ENCODE data around the gene AKAP13.
A peak's percentile ranks its signal among the peaks of the same experiment; 100 is the strongest.

Gene AKAP13

GRCh38 chr15:85707519-85708338 lies 327.3 kb downstream of the AKAP13 start:
- H3K27ac Mint-ChIP-seq, result peak overlapping the region; percentile 96
- H3K4me1 Mint-ChIP-seq, result peaks cover 85% of the 10 kb centered on the region
- peak overlapping the region; percentile 76 for H3K4me3 Mint-ChIP-seq
- ATAC-seq (no peak), DNase-seq (ENCODE audit: low spot score in 2 of 2) (no peak)
- peaks cover 92% of the 10 kb centered on the region for H3K36me3 Mint-ChIP-seq
- no peaks in the 10 kb centered on the region for H3K9me3 Mint-ChIP-seq

DNA sequence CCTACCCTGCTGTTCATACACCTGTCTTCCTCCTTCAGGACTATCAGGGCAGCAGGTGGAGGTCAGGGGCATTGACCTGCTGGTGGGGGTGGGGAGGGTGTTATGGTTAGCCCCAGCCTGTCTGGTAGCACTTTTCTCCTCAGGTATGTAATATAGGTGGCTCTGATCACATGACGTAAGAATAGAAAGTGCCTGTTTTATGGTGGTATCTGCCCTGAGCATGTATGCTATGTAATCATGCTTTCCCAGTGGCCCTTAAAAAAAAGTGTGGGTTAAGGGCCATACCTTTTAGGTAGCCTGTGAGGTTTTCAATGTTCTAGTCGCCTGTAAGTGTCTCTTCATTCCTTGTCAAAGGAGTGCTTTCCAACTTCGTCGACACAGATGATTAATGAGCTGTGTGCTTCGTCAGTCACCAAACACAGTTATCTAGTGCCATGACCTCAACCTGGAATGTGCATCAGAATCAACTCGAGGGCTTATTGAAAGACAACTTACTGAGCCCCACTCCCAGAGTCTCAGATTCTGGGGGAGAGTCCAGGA lies 328.1 kb downstream of the AKAP13 start:
- Mint-ChIP-seq H3K4me3 (peak overlapping the region; percentile 76), H3K36me3 (peaks cover 92% of the 10 kb centered on the region), H3K27ac (peak overlapping the region; percentile 96), H3K9me3 (no peaks in the 10 kb centered on the region), H3K4me1 (peaks cover 84% of the 10 kb centered on the region)
- DNase-seq (ENCODE audit: low spot score in 2 of 2) (no peak), ATAC-seq (no peak)

DNA sequence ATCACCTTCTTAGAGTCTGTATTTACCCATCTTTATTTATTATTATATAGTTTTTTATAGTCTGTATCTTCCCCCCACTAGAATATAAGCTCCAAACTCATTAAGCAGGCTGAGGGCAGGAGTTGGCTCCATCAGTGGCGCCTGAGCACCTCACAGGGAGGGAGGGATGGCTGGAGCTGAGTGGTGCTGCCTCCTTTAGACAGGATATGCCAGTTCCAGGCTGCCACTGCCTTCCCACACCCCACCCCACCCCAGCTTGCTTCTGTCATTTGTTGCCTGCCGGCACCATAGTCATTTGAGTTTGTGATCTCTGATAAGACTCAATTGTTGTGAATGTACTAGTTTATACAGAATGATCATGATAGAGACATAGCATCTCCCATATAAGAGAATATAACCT lies 328.8 kb downstream of the AKAP13 start:
- Mint-ChIP-seq H3K36me3 (peaks cover 92% of the 10 kb centered on the region), H3K9me3 (no peaks in the 10 kb centered on the region), H3K4me3 (peak overlapping the region; percentile 76), H3K4me1 (peaks cover 81% of the 10 kb centered on the region), H3K27ac (no peak overlapping the region)
- no peak for DNase-seq (ENCODE audit: low spot score in 2 of 2)
- ATAC-seq, result no peak

DNA sequence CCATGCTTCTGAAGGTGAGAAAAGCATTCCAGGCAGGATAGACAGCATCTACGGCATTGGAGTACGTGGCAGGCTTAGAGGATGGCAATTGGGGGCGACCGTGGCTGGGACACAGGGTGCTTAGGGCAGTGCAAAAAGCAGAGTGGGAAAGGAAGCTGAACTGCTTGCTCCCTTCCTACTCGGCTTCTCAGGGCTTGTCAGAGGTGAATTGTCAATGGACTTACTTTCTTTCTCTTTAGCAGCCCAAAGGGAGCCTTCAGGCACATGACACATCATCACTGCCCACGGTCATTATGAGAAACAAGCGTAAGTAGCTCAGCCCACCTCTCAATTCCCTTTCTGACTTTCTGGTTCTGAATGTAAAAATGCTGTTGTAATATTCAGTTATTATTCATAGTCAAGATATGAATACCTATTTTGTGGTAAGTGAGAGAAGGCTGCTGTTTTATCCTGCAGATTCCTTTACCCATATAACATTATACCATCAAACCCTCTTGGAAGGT lies 330.0 kb downstream of the AKAP13 start:
- Mint-ChIP-seq H3K4me3 (peak overlapping the region; percentile 76), H3K36me3 (peaks cover 93% of the 10 kb centered on the region), H3K27ac (peak overlapping the region; percentile 82), H3K9me3 (no peaks in the 10 kb centered on the region), H3K4me1 (peaks cover 73% of the 10 kb centered on the region)
- peak; percentile 88 for ATAC-seq
- peak in 1 of 2 donors; percentile 71 for DNase-seq (ENCODE audit: low spot score in 2 of 2)

DNA sequence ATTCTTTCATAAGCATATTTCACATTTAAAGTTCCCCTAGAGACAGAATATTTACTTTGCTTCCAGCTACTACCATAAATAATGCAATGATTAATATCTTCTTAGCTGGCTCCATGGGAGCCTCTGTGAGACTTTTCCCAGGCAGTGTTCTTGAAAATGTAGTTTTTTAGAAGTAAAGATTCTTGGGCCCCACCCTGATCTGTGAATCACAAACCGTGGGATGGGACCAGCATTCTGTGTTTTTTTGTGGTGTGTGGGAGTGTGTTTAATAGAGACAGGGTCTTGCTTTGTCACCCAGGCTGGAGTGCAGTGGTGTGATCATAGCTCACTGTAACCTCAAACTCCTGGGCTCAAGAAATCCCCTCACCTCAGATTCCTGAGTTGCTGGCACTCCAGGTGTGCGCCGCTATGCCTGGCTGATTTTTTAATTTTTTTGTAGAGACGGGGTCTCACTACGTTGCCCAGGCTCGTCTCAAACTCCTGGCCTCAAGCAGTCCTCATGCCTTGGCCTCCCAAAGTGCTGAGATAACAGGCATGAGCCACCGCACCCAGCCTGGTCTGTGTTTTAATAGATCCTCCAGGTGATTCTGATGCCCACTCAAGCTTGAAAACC lies 331.3 kb downstream of the AKAP13 start:
- ATAC-seq (no peak), DNase-seq (ENCODE audit: low spot score in 2 of 2) (no peak)
- peak overlapping the region; percentile 76 for H3K4me3 Mint-ChIP-seq
- H3K27ac Mint-ChIP-seq, result peak overlapping the region; percentile 20
- H3K9me3 Mint-ChIP-seq, result no peaks in the 10 kb centered on the region
- H3K36me3 Mint-ChIP-seq, result peaks cover 97% of the 10 kb centered on the region
- peaks cover 69% of the 10 kb centered on the region for H3K4me1 Mint-ChIP-seq

DNA sequence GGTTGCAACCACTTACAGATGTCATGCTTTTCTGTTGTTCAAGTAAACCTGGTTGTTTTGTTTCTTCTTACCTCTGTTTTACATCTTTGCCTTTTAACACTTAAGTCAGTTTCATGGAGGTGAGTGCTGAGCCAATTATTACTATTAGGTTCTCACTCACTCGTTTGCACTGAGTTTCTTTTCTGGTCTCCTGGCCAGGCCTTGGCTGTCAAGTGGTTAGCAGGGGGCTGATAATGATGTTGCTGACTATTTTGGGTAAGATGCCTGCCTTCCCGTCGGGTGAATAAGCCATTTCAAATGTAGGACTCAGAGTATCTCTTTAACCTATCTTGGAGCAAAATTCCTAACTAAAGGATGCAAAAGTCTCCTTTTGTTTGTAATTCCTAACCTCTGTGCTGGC lies 335.9 kb downstream of the AKAP13 start:
- Mint-ChIP-seq H3K27ac (peak overlapping the region; percentile 78), H3K4me1 (peaks cover 54% of the 10 kb centered on the region), H3K36me3 (peaks cover 100% of the 10 kb centered on the region), H3K9me3 (no peaks in the 10 kb centered on the region), H3K4me3 (no peak overlapping the region)
- DNase-seq (ENCODE audit: low spot score in 2 of 2) (no peak), ATAC-seq (no peak)

DNA sequence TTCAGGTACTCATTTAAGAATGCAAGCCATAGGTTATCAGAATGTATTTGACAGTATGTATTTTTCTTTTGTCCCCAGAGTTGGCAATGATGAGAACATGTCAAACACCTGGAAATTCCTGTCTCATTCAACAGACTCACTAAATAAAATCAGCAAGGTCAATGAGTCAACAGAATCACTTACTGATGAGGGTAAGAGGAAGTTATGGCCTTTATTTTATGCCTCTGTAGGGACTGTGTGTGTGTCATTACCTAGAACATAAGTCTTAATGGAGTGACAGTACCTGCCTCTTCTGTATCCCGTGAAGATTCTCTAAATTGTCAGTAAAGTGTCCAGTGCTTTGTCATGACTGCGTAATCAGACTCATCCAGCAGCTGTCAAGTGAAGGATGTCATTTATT lies 336.8 kb downstream of the AKAP13 start:
- no peak for ATAC-seq
- Mint-ChIP-seq H3K36me3 (peaks cover 100% of the 10 kb centered on the region), H3K4me3 (no peak overlapping the region), H3K27ac (peak overlapping the region; percentile 78), H3K4me1 (peaks cover 50% of the 10 kb centered on the region), H3K9me3 (no peaks in the 10 kb centered on the region)
- no peak for DNase-seq (ENCODE audit: low spot score in 2 of 2)

DNA sequence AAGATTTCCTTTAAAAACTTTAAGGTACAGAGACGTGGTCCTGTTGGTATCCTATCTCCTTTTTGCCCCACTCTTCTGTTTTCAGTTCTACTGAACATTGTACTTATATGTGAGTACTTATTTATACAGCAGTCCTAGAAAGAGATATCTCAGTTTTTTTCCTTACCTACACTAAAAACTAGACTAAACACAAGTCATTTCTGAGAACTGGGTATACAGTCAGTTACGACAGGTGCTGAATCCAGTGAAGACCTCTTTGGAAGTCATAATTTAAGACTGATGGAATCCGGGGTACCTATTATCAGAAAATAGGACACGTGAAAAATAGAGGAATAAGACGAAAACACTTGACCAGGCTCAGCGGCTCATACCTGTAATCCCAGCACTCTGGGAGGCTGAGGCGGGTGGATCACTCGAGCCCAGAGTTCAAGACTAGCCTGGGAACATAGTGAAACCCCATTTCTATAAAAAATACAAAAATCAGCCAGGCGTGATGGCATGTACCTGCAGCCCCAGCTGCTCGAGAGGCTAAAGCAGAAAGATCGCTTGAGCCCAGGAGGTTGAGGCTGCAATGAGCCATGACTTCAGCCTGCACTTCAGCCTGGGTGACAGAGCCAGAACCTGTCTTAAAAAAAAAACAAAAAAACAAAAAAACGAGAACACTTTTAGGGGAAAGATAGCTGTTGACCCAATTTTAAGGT lies 338.0 kb downstream of the AKAP13 start:
- Mint-ChIP-seq H3K27ac (peak overlapping the region; percentile 78), H3K4me1 (peaks cover 49% of the 10 kb centered on the region), H3K4me3 (no peak overlapping the region), H3K9me3 (no peaks in the 10 kb centered on the region), H3K36me3 (peaks cover 100% of the 10 kb centered on the region)
- DNase-seq (ENCODE audit: low spot score in 2 of 2), result no peak
- no peak for ATAC-seq

- DNase-seq (ENCODE audit: low spot score in 2 of 2), result no peak
- Mint-ChIP-seq H3K4me1 (peaks cover 45% of the 10 kb centered on the region), H3K36me3 (peaks cover 100% of the 10 kb centered on the region), H3K9me3 (no peaks in the 10 kb centered on the region), H3K4me3 (no peak overlapping the region), H3K27ac (peak overlapping the region; percentile 78)
- no peak for ATAC-seq
Measured at GRCh38 chr15:85718981-85719380, 338.6 kb downstream of the AKAP13 start.

DNA sequence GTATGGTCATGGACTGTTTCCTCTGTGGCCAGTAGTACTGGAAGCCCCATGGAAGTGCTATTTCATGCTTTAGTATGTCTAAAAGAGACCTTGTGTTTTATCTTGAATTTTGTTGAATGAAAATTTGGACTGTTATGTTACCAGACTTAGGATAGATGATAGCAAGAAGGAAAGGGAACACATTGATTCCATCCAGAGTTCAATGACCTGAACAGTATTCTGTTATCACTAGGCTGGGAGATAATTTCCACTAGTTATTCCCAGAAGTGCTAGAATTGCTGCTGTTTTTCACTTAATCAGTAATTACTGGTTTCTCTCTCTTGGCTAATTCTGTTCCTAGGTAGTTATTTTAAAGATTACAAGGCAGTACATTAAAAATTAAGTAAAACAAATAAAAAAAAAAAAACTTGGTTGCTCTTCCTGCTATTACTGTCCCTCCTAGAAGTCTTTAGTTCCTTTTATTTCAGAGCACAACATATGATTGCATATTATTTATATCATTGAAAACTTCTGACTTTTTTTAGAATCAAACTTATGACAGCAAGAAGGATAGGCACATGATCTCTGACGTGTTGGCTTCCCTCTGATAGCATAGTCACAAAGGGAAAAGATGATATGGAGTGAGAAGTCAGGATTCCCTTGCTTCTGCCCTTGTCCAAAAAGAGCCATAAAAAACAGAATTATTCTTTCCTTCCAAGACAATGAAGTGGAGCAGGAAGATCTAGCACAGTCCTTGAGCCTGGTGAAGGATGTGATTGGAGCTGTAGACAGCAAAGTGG lies 342.2 kb downstream of the AKAP13 start:
- Mint-ChIP-seq H3K4me3 (no peak overlapping the region), H3K36me3 (peaks cover 100% of the 10 kb centered on the region), H3K27ac (peak overlapping the region; percentile 67), H3K9me3 (no peaks in the 10 kb centered on the region), H3K4me1 (peaks cover 39% of the 10 kb centered on the region)
- no peak for ATAC-seq
- DNase-seq (ENCODE audit: low spot score in 2 of 2), result no peak

GRCh38 chr15:85723960-85724945 lies 343.9 kb downstream of the AKAP13 start:
- peaks cover 100% of the 10 kb centered on the region for H3K36me3 Mint-ChIP-seq

GRCh38 chr15:85725019-85725418 lies 344.6 kb downstream of the AKAP13 start:
- DNase-seq (ENCODE audit: low spot score in 2 of 2) (no peak), ATAC-seq (no peak)
- Mint-ChIP-seq H3K36me3 (peaks cover 100% of the 10 kb centered on the region), H3K9me3 (no peaks in the 10 kb centered on the region), H3K4me3 (peak overlapping the region; percentile 65), H3K27ac (peak overlapping the region; percentile 89), H3K4me1 (peaks cover 47% of the 10 kb centered on the region)

More at GRCh38 chr15:85723960-85724945, 343.9 kb downstream of the AKAP13 start:
- peaks cover 40% of the 10 kb centered on the region for H3K4me1 Mint-ChIP-seq
- peak overlapping the region; percentile 89 for H3K27ac Mint-ChIP-seq
- H3K4me3 Mint-ChIP-seq, result peak overlapping the region; percentile 65
- no peaks in the 10 kb centered on the region for H3K9me3 Mint-ChIP-seq
- DNase-seq (ENCODE audit: low spot score in 2 of 2) (no peak), ATAC-seq (peak; percentile 92)

DNA sequence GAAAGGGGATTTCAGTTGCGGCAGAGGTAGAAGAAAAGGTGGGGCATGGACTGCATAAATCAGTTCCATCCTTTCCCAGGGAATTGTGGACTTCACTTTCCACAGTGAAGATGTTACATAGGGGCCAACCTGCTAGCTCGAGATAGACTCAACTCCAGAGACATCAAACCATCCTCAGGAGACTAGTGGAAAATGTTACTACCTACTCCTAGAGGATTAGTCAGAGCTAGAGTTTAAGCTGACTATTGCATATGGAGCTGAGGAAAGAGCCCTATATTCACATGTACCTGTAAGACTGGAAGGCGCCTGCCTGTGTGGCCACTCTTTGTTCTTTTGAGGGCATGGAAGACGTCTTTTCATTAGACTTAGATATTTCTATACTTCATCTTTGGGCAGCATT lies 345.2 kb downstream of the AKAP13 start:
- H3K36me3 Mint-ChIP-seq, result peaks cover 100% of the 10 kb centered on the region
- H3K4me3 Mint-ChIP-seq, result no peak overlapping the region
- ATAC-seq, result no peak
- no peaks in the 10 kb centered on the region for H3K9me3 Mint-ChIP-seq
- peak overlapping the region; percentile 65 for H3K27ac Mint-ChIP-seq
- DNase-seq (ENCODE audit: low spot score in 2 of 2), result no peak
- H3K4me1 Mint-ChIP-seq, result peaks cover 52% of the 10 kb centered on the region

DNA sequence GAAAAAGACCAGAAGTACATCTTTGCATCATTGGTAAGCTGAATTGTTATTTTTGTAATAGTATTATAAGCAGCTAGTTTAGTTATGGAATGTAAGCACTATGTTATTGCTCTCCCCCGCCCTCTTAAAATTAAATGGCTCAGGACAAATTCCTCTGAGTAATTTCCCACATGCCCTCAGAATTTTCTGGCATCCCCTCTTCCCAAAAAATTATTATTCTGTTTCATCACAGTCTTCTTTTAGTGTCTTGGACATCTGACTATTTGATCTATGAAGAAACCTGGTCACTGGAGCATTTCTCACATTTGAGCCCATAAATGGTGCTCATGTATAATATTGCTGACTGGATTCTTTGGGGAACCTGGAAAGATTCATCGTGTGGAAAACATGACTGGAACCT lies 346.1 kb downstream of the AKAP13 start:
- DNase-seq (ENCODE audit: low spot score in 2 of 2) (no peak), ATAC-seq (no peak)
- H3K9me3 Mint-ChIP-seq, result no peaks in the 10 kb centered on the region
- H3K27ac Mint-ChIP-seq, result peak overlapping the region; percentile 65
- peaks cover 50% of the 10 kb centered on the region for H3K4me1 Mint-ChIP-seq
- H3K36me3 Mint-ChIP-seq, result peaks cover 100% of the 10 kb centered on the region
- H3K4me3 Mint-ChIP-seq, result no peak overlapping the region

All from stimulated activated effector memory CD8-positive, alpha-beta T cell treated with anti-CD3 and anti-CD28 coated beads, Interleukin-12 subunit alpha, Interleukin-12 subunit beta, amount 100 ng/mL, for 72 hours (primary cell).